Karpas-422 (cell line): ENCODE results near the gene CMBL. TPM values are rescaled to one million over a fixed set of nuclear protein-coding genes. Genes with fewer than 3 reads are reported as not detected.
"Not testable (repeated sequence)": the region's sequence is repeated elsewhere in the genome, so short reads cannot be mapped to it uniquely, and the experiment has no call there.

Experiments used
- DNase-seq: peaks from one replicate; pipeline ENCODE4 v3.0.0-alpha.2; 2015
- H2AFZ ChIP-seq: fragments of 200-600 bp; sonication (generic); 2 replicates; pipeline ENCODE4 v1.6.1; 2014; ENCODE audit warnings: antibody characterized with exemption, low read length, mixed read lengths
- H3K27ac ChIP-seq: fragments of 200-600 bp; sonication (generic); 2 replicates; pipeline ENCODE4 v1.5.1; 2014; ENCODE audit warnings: mild to moderate bottlenecking, low read length, moderate library complexity
- H3K27me3 ChIP-seq: fragments of 200-600 bp; sonication (generic); 2 replicates; pipeline ENCODE4 v1.6.1; 2014; ENCODE audit warnings: low read length, mixed read lengths
- H3K36me3 ChIP-seq: fragments of 200-600 bp; sonication (generic); 2 replicates; pipeline ENCODE4 v1.6.1; 2014; ENCODE audit warnings: low read length, mixed read lengths; ENCODE audit not compliant: insufficient read depth
- H3K4me1 ChIP-seq: fragments of 200-600 bp; sonication (generic); 2 replicates; pipeline ENCODE4 v1.6.1; 2014; ENCODE audit warnings: mild to moderate bottlenecking, low read length, mixed read lengths
- H3K4me2 ChIP-seq: fragments of 200-600 bp; sonication (generic); 2 replicates; pipeline ENCODE4 v1.6.1; 2014; ENCODE audit warnings: low read length, low read depth, mild to moderate bottlenecking; ENCODE audit not compliant: poor library complexity, severe bottlenecking
- H3K4me3 ChIP-seq: fragments of 200-600 bp; sonication (generic); 2 replicates; pipeline ENCODE4 v1.5.1; 2014; ENCODE audit warnings: mild to moderate bottlenecking, antibody characterized with exemption, low read length, mixed read lengths
- H3K79me2 ChIP-seq: fragments of 200-600 bp; sonication (generic); 2 replicates; pipeline ENCODE4 v1.6.1; 2014; ENCODE audit warnings: mild to moderate bottlenecking, low read length, mixed read lengths
- H3K9ac ChIP-seq: fragments of 200-600 bp; sonication (generic); 2 replicates; pipeline ENCODE4 v1.6.0; 2014; ENCODE audit warnings: low read length
- H3K9me2 ChIP-seq: fragments of 200-600 bp; sonication (generic), shearing (Covaris generic); replicated peaks from 2 replicates; pipeline ENCODE4 v1.6.0; 2014; ENCODE audit warnings: mild to moderate bottlenecking, low read length, moderate library complexity; ENCODE audit not compliant: insufficient read depth
- H3K9me3 ChIP-seq: fragments of 300-700, 200-600 bp; sonication (generic); 2 replicates; pipeline ENCODE4 v1.6.1; 2014; ENCODE audit warnings: low read length, mixed read lengths
- H4K20me1 ChIP-seq: fragments of 200-600 bp; sonication (generic); 2 replicates; pipeline ENCODE4 v1.6.1; 2014; ENCODE audit warnings: mild to moderate bottlenecking, antibody characterized with exemption, low read length, low read depth; ENCODE audit not compliant: insufficient read depth
- total RNA-seq: library from RNA; depleted of rRNA; stranded (reverse); fragments of >200 nt; shearing (Covaris generic); gene quantifications from 2 replicates; pipeline ENCODE4 v1.2.3, GENCODE V29; 2014; ENCODE audit warnings: low replicate concordance

The CMBL gene
- total RNA-seq, 1 experiment from 2014 or later: not detected

- Histone ChIP-seq H3K27ac (no peak overlapping the region), H3K4me2 (no peak overlapping the region), H3K9me2 (no peaks in the 10 kb centered on the region), H4K20me1 (no peaks in the 10 kb centered on the region), H3K27me3 (no peaks in the 10 kb centered on the region), H2AFZ (no peak overlapping the region), H3K36me3 (no peaks in the 10 kb centered on the region), H3K79me2 (no peaks in the 10 kb centered on the region), H3K4me3 (no peak overlapping the region), H3K4me1 (peaks cover 5% of the 10 kb centered on the region; the same call in 1 of the 2 replicates), H3K9ac (no peak overlapping the region), H3K9me3 (no peaks in the 10 kb centered on the region)
- no peak for DNase-seq
These were observed 11.6 kb upstream of the CMBL start for GRCh38 chr5:10319202-10319851.

DNA sequence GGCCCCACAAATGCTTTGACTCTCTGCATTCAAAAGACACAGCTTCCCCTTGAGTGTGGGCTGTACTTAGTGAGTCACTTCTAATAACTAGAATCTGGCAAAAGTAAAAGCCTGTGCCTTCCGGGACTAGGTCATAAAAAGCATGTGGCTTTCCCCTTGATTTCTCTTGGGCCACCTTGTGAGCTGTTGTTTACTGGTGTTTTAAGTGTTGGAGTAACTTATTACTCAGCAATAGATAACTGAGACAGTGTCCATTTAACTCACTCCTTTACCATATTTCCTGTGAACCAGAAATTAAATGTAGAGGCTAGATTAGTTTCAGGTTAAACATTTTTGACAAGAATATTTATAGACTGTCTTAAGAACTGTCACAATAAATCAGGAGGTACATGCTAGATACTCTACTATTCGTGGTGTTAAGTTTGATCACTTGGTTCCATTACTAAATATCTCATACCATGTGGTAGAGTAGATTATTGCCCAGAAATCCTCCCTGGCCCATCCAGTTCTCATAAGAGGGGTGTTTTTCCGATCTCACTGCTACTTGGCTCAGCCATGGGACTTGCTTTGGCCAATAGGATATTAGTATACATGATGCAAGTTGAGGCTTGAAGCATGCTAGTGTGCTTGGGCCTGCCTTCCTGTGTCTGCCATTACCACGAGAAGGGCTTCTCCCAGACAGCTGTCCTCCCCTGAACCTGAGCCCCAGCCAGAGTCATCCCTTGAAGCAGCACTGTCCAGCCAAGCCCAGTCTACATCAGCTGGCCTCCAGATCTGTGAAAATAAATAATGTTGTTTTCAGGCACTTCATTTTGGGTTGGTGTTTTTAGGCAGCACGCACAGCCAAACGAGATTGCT is 10.4 kb upstream of the CMBL start:
- no peaks in the 10 kb centered on the region for H3K36me3 ChIP-seq
- no peak overlapping the region for H2AFZ ChIP-seq
- H3K9ac ChIP-seq: no peak overlapping the region
- H3K4me1 ChIP-seq: no peaks in the 10 kb centered on the region
- no peaks in the 10 kb centered on the region for H4K20me1 ChIP-seq
- no peaks in the 10 kb centered on the region for H3K27me3 ChIP-seq
- no peak overlapping the region for H3K4me2 ChIP-seq
- H3K9me2 ChIP-seq: no peaks in the 10 kb centered on the region
- no peak for DNase-seq
- H3K27ac ChIP-seq: no peak overlapping the region
- no peaks in the 10 kb centered on the region for H3K9me3 ChIP-seq
- no peak overlapping the region for H3K4me3 ChIP-seq
- no peaks in the 10 kb centered on the region for H3K79me2 ChIP-seq

- Histone ChIP-seq H3K79me2 (no peaks in the 10 kb centered on the region), H3K9me2 (no peaks in the 10 kb centered on the region), H4K20me1 (no peaks in the 10 kb centered on the region), H3K9ac (no peak overlapping the region), H2AFZ (no peak overlapping the region), H3K27me3 (no peaks in the 10 kb centered on the region), H3K9me3 (no peaks in the 10 kb centered on the region), H3K36me3 (no peaks in the 10 kb centered on the region), H3K27ac (no peak overlapping the region), H3K4me1 (no peaks in the 10 kb centered on the region), H3K4me3 (no peak overlapping the region), H3K4me2 (no peak overlapping the region)
- DNase-seq: no peak
These were observed 8.3 kb upstream of the CMBL start for GRCh38 chr5:10315824-10316509.

DNA sequence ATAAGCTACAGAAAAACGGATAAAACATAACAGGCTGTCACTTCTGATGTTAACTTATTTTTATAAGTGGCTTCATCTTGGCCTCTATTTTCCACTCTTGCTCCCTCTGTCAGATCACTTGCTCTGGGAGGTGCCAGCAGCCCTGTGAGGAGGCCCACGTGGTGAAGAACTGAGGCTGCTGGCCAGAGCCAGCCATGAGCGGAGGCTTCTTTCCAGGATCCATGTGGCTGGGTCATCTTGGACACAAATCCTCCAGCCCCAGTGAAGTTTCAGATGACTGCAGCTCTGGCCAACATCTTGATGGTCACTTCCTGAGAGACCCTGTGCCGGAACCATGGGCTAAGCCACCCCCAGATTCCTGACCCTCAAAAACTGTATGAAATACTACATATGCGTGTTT is 7.5 kb upstream of the CMBL start:
- no peaks in the 10 kb centered on the region for H3K36me3 ChIP-seq
- no peak overlapping the region for H3K4me2 ChIP-seq
- no peaks in the 10 kb centered on the region for H3K79me2 ChIP-seq
- H3K27ac ChIP-seq: no peak overlapping the region
- no peaks in the 10 kb centered on the region for H3K4me1 ChIP-seq
- H3K9me3 ChIP-seq: no peaks in the 10 kb centered on the region
- no peak for DNase-seq
- no peaks in the 10 kb centered on the region for H3K9me2 ChIP-seq
- H3K9ac ChIP-seq: no peak overlapping the region
- no peak overlapping the region for H2AFZ ChIP-seq
- no peaks in the 10 kb centered on the region for H3K27me3 ChIP-seq
- no peaks in the 10 kb centered on the region for H4K20me1 ChIP-seq
- H3K4me3 ChIP-seq: no peak overlapping the region

- H3K4me2 ChIP-seq: no peak overlapping the region
- no peaks in the 10 kb centered on the region for H3K27me3 ChIP-seq
- H3K36me3 ChIP-seq: no peaks in the 10 kb centered on the region
- H3K9me2 ChIP-seq: no peaks in the 10 kb centered on the region
- no peak overlapping the region for H3K9ac ChIP-seq
- no peaks in the 10 kb centered on the region for H3K9me3 ChIP-seq
- H3K27ac ChIP-seq: no peak overlapping the region
- no peaks in the 10 kb centered on the region for H3K79me2 ChIP-seq
- H3K4me1 ChIP-seq: no peaks in the 10 kb centered on the region
- no peak overlapping the region for H2AFZ ChIP-seq
- H3K4me3 ChIP-seq: no peak overlapping the region
- no peaks in the 10 kb centered on the region for H4K20me1 ChIP-seq
- no peak for DNase-seq
These were observed 4.1 kb upstream of the CMBL start for GRCh38 chr5:10311595-10312425.

- not testable (repeated sequence) for H3K4me2 ChIP-seq, H3K9ac ChIP-seq, H2AFZ ChIP-seq, H3K4me3 ChIP-seq, H3K9me2 ChIP-seq, H3K27me3 ChIP-seq, H3K79me2 ChIP-seq, H3K4me1 ChIP-seq, H3K27ac ChIP-seq, H3K9me3 ChIP-seq, H4K20me1 ChIP-seq, DNase-seq, H3K36me3 ChIP-seq
These were observed 3.3 kb upstream of the CMBL start for GRCh38 chr5:10310835-10311570.

DNA sequence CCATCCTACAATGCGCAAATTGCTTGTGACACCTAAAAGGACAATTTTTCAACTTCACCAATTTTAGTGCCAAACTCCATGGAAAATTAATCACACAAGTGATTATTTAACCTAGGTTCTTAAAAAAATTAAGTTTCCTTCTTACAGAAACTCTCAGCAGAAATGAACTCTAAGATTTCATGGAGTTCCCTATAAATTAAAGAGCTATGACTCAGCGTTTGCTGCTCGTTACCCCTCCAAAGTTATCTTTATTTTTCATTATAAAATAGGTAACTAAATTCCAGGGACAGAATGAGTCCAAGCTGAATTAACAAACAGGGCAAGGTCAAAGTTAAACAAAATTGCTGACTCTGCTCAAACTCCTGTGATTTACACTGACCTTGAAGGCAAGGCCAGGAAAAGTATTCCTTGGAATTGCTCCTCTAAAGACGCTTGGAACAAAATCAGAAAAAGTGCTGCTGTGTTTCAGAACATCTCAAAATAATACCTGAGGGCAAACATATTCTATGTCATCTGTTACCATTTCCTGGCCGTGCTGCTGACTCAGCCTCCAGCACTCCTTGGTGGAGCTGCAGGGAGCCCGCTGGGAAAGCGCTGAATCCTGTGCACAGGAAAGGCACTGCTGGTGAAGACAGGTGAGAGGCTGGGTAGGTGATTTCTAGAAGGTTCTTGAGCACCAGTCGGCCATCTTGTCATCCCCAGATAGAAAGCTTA is 2.5 kb upstream of the CMBL start:
- no peaks in the 10 kb centered on the region for H3K36me3 ChIP-seq
- no peak overlapping the region for H3K9ac ChIP-seq
- no peak overlapping the region for H3K4me3 ChIP-seq
- H3K27me3 ChIP-seq: no peaks in the 10 kb centered on the region
- H3K79me2 ChIP-seq: no peaks in the 10 kb centered on the region
- H3K9me3 ChIP-seq: no peaks in the 10 kb centered on the region
- no peaks in the 10 kb centered on the region for H3K9me2 ChIP-seq
- no peak overlapping the region for H3K27ac ChIP-seq
- no peak overlapping the region for H3K4me2 ChIP-seq
- H3K4me1 ChIP-seq: no peaks in the 10 kb centered on the region
- DNase-seq: no peak
- H4K20me1 ChIP-seq: no peaks in the 10 kb centered on the region
- no peak overlapping the region for H2AFZ ChIP-seq
